Measurements from ENCODE around the gene FBXO34.

FBXO34 gene

DNA sequence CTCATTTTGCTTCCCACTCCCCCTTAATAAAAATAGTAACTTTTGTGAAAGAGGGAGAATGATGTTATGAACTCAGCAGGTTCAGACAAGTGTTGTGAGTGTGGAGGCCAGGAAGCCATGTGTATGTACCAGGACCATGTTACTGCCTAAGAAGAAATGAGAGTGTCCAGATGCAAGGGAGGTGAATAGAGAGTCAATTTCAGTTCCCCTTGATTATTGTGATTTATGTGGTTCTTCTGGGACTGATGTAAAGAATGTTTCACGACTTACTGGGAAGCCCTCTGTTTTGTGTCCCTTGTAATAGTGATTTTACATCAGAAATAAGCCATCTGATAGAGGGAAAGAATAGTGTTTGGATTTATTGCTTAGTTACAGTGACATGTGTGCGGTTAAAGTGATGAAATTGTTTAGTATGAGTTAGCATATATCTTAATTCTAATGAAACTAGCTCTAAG is 32.5 kb downstream of the FBXO34 start:
- no peak overlapping the region for H3K4me3 ChIP-seq (ENCODE audit: insufficient read depth, low read length, poor library complexity, severe bottlenecking)
- peaks cover 69% of the 10 kb centered on the region; the same call in 1 of the 2 replicates for H3K79me2 ChIP-seq (ENCODE audit: insufficient read depth, low read length)
- no peak overlapping the region for H3K27ac ChIP-seq (ENCODE audit: low read depth, low read length)

GRCh38 chr14:55306938-55307589 is 35.8 kb downstream of the FBXO34 start:
- Histone ChIP-seq H3K9me2 (replicated peaks; ENCODE audit: insufficient read depth, low read length) (no peaks in the 10 kb centered on the region), H3K27ac (ENCODE audit: low read depth, low read length) (no peak overlapping the region), H3K9ac (ENCODE audit: low read length) (no peak overlapping the region), H4K20me1 (ENCODE audit: low read depth, low read length) (no peaks in the 10 kb centered on the region), H3F3A (ENCODE audit: insufficient read depth) (no peaks in the 10 kb centered on the region), H3K9me3 (ENCODE audit: insufficient read depth, low read length) (peaks cover 6% of the 10 kb centered on the region; the same call in 1 of the 2 replicates), H2AFZ (ENCODE audit: low read depth, low read length, severe bottlenecking) (no peak overlapping the region), H3K4me3 (ENCODE audit: insufficient read depth, low read length, poor library complexity, severe bottlenecking) (no peak overlapping the region), H3K4me2 (ENCODE audit: low read depth, low read length, poor library complexity, severe bottlenecking) (no peak overlapping the region), H3K36me3 (ENCODE audit: low read length) (peaks cover 4% of the 10 kb centered on the region; the same call in 1 of the 2 replicates), H3K79me2 (ENCODE audit: insufficient read depth, low read length) (peaks cover 59% of the 10 kb centered on the region; the same call in 1 of the 2 replicates), H3K27me3 (ENCODE audit: low read length) (no peaks in the 10 kb centered on the region)
- TF ChIP-seq EZH2phosphoT487 (conservative IDR thresholded peaks at IDR 0.05; ENCODE audit: low read length) = no peak
- TF ChIP-seq, protein P1, sequence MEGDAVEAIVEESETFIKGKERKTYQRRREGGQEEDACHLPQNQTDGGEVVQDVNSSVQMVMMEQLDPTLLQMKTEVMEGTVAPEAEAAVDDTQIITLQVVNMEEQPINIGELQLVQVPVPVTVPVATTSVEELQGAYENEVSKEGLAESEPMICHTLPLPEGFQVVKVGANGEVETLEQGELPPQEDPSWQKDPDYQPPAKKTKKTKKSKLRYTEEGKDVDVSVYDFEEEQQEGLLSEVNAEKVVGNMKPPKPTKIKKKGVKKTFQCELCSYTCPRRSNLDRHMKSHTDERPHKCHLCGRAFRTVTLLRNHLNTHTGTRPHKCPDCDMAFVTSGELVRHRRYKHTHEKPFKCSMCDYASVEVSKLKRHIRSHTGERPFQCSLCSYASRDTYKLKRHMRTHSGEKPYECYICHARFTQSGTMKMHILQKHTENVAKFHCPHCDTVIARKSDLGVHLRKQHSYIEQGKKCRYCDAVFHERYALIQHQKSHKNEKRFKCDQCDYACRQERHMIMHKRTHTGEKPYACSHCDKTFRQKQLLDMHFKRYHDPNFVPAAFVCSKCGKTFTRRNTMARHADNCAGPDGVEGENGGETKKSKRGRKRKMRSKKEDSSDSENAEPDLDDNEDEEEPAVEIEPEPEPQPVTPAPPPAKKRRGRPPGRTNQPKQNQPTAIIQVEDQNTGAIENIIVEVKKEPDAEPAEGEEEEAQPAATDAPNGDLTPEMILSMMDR (IDR thresholded peaks at IDR 0.05; ENCODE audit: insufficient read depth, low read length, poor library complexity, severe bottlenecking) = no peak

More for the DNA sequence above, 32.5 kb downstream of the FBXO34 start:
- Histone ChIP-seq H2AFZ (ENCODE audit: low read depth, low read length, severe bottlenecking) (no peak overlapping the region), H3K27me3 (ENCODE audit: low read length) (no peaks in the 10 kb centered on the region), H3F3A (ENCODE audit: insufficient read depth) (no peaks in the 10 kb centered on the region), H4K20me1 (ENCODE audit: low read depth, low read length) (no peaks in the 10 kb centered on the region), H3K9ac (ENCODE audit: low read length) (no peak overlapping the region), H3K36me3 (ENCODE audit: low read length) (no peaks in the 10 kb centered on the region), H3K4me2 (ENCODE audit: low read depth, low read length, poor library complexity, severe bottlenecking) (no peak overlapping the region), H3K9me3 (ENCODE audit: insufficient read depth, low read length) (no peaks in the 10 kb centered on the region), H3K9me2 (replicated peaks; ENCODE audit: insufficient read depth, low read length) (no peaks in the 10 kb centered on the region)
- TF ChIP-seq, protein P1 (IDR thresholded peaks at IDR 0.05; ENCODE audit: insufficient read depth, low read length, poor library complexity, severe bottlenecking) = no peak

- H3F3A ChIP-seq (ENCODE audit: insufficient read depth) = no peaks in the 10 kb centered on the region
- no peak overlapping the region for H3K4me2 ChIP-seq (ENCODE audit: low read depth, low read length, poor library complexity, severe bottlenecking)
- no peaks in the 10 kb centered on the region for H3K27me3 ChIP-seq (ENCODE audit: low read length)
- peaks cover 20% of the 10 kb centered on the region; the same call in 1 of the 2 replicates for H3K9me3 ChIP-seq (ENCODE audit: insufficient read depth, low read length)
- no peak overlapping the region for H3K4me3 ChIP-seq (ENCODE audit: insufficient read depth, low read length, poor library complexity, severe bottlenecking)
- peaks cover 4% of the 10 kb centered on the region; the same call in 1 of the 2 replicates for H3K36me3 ChIP-seq (ENCODE audit: low read length)
- H3K27ac ChIP-seq (ENCODE audit: low read depth, low read length) = no peak overlapping the region
- peaks cover 49% of the 10 kb centered on the region for H3K79me2 ChIP-seq (ENCODE audit: insufficient read depth, low read length)
- H3K9ac ChIP-seq (ENCODE audit: low read length) = no peak overlapping the region
- H2AFZ ChIP-seq (ENCODE audit: low read depth, low read length, severe bottlenecking) = no peak overlapping the region
- no peaks in the 10 kb centered on the region for H3K9me2 ChIP-seq (replicated peaks; ENCODE audit: insufficient read depth, low read length)
- TF ChIP-seq, protein P1 (IDR thresholded peaks at IDR 0.05; ENCODE audit: insufficient read depth, low read length, poor library complexity, severe bottlenecking) = no peak
- no peak for TF ChIP-seq EZH2phosphoT487 (conservative IDR thresholded peaks at IDR 0.05; ENCODE audit: low read length)
- no peaks in the 10 kb centered on the region for H4K20me1 ChIP-seq (ENCODE audit: low read depth, low read length)
These were observed 37.9 kb downstream of the FBXO34 start for GRCh38 chr14:55309154-55309553.
